ENCODE measurements around the gene ARG1. TPM values are rescaled to one million over a fixed set of nuclear protein-coding genes. Genes with fewer than 3 reads are reported as not detected.

Gene ARG1
- total RNA-seq, 3 donors from 2014 or later, result 1.1 TPM; not detected in 2

DNA sequence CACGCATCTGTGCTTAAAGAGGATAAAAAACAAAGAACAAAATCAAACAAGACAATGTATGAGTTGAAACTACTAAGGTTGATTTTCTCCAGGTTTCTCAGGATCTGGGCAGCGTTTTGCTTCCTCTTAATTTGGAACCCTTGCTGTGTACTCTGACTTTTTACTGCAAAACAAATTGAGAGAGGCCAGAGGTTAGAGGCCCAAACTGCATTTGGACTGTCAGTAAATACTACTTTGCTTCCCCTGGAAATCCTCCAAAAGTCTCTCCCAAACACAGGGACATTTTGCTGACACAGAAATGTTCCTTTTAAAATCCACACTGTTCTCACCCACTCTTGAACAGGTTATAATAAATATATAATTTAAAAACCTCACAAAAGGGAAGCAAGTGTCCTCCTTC lies 1.1 kb downstream of the ARG1 start:
- TF ChIP-seq, protein P1, sequence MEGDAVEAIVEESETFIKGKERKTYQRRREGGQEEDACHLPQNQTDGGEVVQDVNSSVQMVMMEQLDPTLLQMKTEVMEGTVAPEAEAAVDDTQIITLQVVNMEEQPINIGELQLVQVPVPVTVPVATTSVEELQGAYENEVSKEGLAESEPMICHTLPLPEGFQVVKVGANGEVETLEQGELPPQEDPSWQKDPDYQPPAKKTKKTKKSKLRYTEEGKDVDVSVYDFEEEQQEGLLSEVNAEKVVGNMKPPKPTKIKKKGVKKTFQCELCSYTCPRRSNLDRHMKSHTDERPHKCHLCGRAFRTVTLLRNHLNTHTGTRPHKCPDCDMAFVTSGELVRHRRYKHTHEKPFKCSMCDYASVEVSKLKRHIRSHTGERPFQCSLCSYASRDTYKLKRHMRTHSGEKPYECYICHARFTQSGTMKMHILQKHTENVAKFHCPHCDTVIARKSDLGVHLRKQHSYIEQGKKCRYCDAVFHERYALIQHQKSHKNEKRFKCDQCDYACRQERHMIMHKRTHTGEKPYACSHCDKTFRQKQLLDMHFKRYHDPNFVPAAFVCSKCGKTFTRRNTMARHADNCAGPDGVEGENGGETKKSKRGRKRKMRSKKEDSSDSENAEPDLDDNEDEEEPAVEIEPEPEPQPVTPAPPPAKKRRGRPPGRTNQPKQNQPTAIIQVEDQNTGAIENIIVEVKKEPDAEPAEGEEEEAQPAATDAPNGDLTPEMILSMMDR (IDR thresholded peaks at IDR 0.05), result no peak
- intact Hi-C loops (cut with DNase I, micrococcal nuclease), result no loop called here
- H3K4me3 ChIP-seq, result no peak overlapping the region
- H3K9me3 ChIP-seq, result no peaks in the 10 kb centered on the region
- ATAC-seq (peak; percentile 16), DNase-seq (no peak)
- H3K36me3 ChIP-seq (ENCODE audit: low read depth), result no peaks in the 10 kb centered on the region
- no peaks in the 10 kb centered on the region for H3K4me1 ChIP-seq (ENCODE audit: low read depth)

DNA sequence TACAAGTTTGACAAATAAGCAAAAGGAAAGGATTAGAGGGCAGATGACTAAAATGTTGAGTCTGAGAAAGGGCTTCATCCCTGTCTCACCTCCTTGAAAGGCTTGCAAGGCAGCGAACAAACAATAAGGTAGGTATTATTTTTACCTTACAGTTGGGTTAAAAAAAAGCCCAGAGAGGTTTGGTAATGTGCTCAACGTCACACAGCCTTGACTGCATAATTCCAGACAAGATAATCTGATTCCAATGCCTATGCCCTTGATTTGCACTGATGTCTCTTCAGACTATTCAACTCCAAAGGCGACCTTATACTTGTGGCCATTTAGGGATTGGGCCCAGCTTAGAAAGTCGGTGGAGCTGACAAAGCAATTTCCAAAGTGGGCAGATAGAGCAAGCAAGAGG lies 1.7 kb downstream of the ARG1 start:
- intact Hi-C loops (cut with DNase I, micrococcal nuclease), result no loop called here
- TF ChIP-seq, protein P1 (IDR thresholded peaks at IDR 0.05), result no peak
- no peak overlapping the region for H3K4me3 ChIP-seq
- DNase-seq (no peak), ATAC-seq (no peak)
- H3K9me3 ChIP-seq, result no peaks in the 10 kb centered on the region
- H3K4me1 ChIP-seq (ENCODE audit: low read depth), result no peaks in the 10 kb centered on the region
- no peaks in the 10 kb centered on the region for H3K36me3 ChIP-seq (ENCODE audit: low read depth)

DNA sequence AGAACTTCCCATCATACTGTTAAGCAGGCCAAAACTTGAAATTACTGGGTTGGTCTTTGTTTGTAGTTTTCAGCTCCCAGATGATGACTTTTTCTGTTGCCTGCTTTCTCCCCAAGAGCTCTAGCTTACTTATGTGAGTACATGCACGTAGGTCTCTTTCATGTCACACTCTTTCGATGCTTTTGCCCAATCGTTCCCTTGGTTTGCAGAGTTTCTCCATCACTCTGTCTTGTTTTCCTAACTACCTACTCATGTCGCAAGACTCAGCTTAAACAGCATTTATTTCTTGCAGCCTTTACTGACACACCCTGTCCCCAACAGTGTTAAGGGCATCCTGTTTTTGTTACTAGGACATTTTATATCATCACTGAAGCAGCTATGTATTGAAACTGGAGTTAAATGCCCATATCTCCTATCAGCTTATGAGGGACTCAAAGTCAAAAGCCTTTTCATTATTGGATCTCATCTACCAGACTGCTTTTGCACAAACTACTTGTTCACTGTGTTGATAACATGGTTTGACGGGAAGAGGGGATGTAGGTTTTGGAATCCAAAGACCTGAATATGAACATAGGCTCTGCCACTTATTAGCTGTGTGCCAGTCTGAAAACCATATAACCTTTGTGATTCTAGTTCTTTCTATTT lies 2.9 kb downstream of the ARG1 start:
- H3K4me1 ChIP-seq (ENCODE audit: low read depth), result no peaks in the 10 kb centered on the region
- no peak for DNase-seq
- no peaks in the 10 kb centered on the region for H3K36me3 ChIP-seq (ENCODE audit: low read depth)
- ATAC-seq, result no peak
- no peak overlapping the region for H3K4me3 ChIP-seq
- no peaks in the 10 kb centered on the region for H3K9me3 ChIP-seq
- TF ChIP-seq, protein P1 (IDR thresholded peaks at IDR 0.05), result no peak
- intact Hi-C loops (cut with DNase I, micrococcal nuclease), result no loop called here

DNA sequence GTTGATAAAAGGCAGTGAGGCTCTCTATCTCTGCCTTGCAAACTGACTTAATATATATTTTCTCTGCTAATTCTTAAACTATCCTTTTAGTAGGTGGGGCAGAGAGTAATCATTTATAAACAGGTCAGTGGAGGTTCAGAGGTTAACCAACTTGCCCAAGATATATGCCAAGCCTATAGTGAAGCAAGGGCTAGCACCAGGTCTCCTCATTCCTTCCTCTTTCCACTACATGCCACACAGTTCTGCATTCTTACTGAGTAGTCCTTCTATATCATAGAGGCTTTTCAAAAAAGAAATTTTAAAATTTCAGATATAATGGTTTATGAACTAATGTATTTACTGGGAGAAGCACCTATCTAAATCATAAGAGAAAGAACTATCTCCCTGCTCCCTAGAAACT lies 8.5 kb downstream of the ARG1 start:
- intact Hi-C loops (cut with DNase I, micrococcal nuclease), result no loop called here
- no peaks in the 10 kb centered on the region for H3K9me3 ChIP-seq
- ATAC-seq, result no peak
- DNase-seq, result no peak
- H3K36me3 ChIP-seq (ENCODE audit: low read depth), result no peaks in the 10 kb centered on the region
- no peak overlapping the region for H3K4me3 ChIP-seq
- no peaks in the 10 kb centered on the region for H3K4me1 ChIP-seq (ENCODE audit: low read depth)
- TF ChIP-seq, protein P1 (IDR thresholded peaks at IDR 0.05), result no peak

DNA sequence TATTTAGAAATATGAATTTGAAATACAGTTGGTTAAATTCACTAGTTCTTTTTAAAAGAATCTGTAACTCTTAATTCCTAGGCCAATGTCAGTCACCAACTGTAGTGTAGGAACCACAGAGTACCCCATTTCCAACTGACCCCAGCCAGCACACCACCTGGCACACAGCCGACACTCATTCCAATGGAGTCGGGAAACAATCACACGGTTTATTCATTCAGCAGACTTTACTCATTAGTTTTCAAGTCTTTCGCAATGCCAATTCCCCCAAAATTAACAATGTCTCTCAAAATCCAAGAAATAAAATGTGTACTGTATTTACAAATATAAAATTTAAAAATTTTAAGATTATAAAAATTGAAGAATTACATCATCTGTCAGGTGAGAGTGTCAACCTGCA lies 13.5 kb downstream of the ARG1 start:
- no peak for DNase-seq
- TF ChIP-seq, protein P1 (IDR thresholded peaks at IDR 0.05), result no peak
- H3K9me3 ChIP-seq, result no peaks in the 10 kb centered on the region
- H3K4me3 ChIP-seq, result no peak overlapping the region
- ATAC-seq, result no peak
- intact Hi-C loops (cut with DNase I, micrococcal nuclease), result no loop called here
- H3K36me3 ChIP-seq (ENCODE audit: low read depth), result peaks cover 7% of the 10 kb centered on the region
- H3K4me1 ChIP-seq (ENCODE audit: low read depth), result no peaks in the 10 kb centered on the region

DNA sequence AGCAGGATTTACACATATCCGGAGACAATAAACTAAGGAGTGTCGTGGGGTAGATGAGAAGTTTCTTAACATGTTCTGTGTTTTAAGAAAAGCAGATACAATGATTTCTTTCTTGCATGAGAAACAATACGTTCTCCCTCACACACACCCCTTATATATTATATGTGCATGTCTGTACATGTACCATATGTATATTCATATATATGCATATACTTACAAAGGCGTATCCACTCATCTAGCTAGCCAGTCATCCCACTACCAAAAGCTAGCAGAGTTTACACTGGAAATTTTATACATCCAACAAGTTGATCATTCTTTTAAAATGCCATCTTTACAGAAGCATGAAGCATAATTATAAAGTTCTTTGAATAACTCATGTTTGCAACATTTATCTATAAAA lies 14.9 kb downstream of the ARG1 start:
- H3K36me3 ChIP-seq (ENCODE audit: low read depth), result peaks cover 9% of the 10 kb centered on the region
- TF ChIP-seq, protein P1 (IDR thresholded peaks at IDR 0.05), result no peak
- no peak overlapping the region for H3K4me3 ChIP-seq
- intact Hi-C loops (cut with DNase I, micrococcal nuclease), result no loop called here
- no peak for DNase-seq
- no peaks in the 10 kb centered on the region for H3K9me3 ChIP-seq
- no peaks in the 10 kb centered on the region for H3K4me1 ChIP-seq (ENCODE audit: low read depth)
- ATAC-seq, result no peak

Measured in mucosa of descending colon (tissue), 3 donors.